T-helper 1 cell treated with Interleukin-12 subunit alpha and Interleukin-12 subunit beta and Interleukin-4 antibody, amounts not matched to agents 30 μg/mL and 1 μg/mL, for 36 hours (primary cell): ENCODE data around the gene CAMK1D.
"Not testable (repeated sequence)": the region's sequence is repeated elsewhere in the genome, so short reads cannot be mapped to it uniquely, and the experiment has no call there.

Experiments used
- H3K27ac Mint-ChIP-seq: one replicate; pipeline ENCODE4 v1.8.0; 2021; ENCODE audit warnings: mild to moderate bottlenecking, mixed read lengths
- H3K27me3 Mint-ChIP-seq: one replicate; pipeline ENCODE4 v1.8.0; 2021; ENCODE audit warnings: low read depth, mixed read lengths
- H3K36me3 Mint-ChIP-seq: one replicate; pipeline ENCODE4 v1.8.0; 2021; ENCODE audit warnings: low read depth, mixed read lengths
- H3K4me1 Mint-ChIP-seq: one replicate; pipeline ENCODE4 v1.8.0; 2021; ENCODE audit warnings: low read depth, mixed read lengths
- H3K4me3 Mint-ChIP-seq: one replicate; pipeline ENCODE4 v1.8.0; 2021; ENCODE audit warnings: mild to moderate bottlenecking, moderate library complexity, mixed read lengths
- H3K9me3 Mint-ChIP-seq: one replicate; pipeline ENCODE4 v1.8.0; 2021; ENCODE audit warnings: mixed read lengths

The CAMK1D gene

DNA sequence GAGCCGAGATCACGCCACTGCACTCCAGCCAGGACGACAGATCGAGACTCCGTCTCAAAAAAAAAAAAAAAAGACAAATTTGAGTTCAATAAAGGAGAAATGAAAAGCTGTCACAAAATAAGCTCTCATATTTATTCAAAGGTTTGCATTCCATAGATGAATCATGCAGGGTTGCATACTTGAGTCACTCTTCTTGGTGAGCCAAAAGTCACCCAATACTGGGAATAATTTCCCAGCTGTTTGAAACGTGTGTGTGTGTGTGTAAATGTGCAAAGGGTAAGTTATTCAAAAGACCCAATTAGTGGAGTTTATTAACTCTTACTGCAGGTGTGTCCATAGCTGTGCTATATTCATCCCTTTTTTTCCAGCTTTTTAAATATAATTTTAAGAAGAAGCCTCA, 354.5 kb downstream of the CAMK1D start:
- Mint-ChIP-seq H3K36me3 (peaks cover 9% of the 10 kb centered on the region), H3K27me3 (no peaks in the 10 kb centered on the region), H3K4me3 (no peak overlapping the region), H3K4me1 (peaks cover 43% of the 10 kb centered on the region), H3K27ac (no peak overlapping the region), H3K9me3 (peaks cover 7% of the 10 kb centered on the region)

- Mint-ChIP-seq H3K4me3 (no peak overlapping the region), H3K36me3 (peaks cover 9% of the 10 kb centered on the region), H3K27ac (no peak overlapping the region), H3K27me3 (no peaks in the 10 kb centered on the region), H3K4me1 (peaks cover 46% of the 10 kb centered on the region), H3K9me3 (peaks cover 7% of the 10 kb centered on the region)
These were observed 355.1 kb downstream of the CAMK1D start for GRCh38 chr10:12704488-12704887.

DNA sequence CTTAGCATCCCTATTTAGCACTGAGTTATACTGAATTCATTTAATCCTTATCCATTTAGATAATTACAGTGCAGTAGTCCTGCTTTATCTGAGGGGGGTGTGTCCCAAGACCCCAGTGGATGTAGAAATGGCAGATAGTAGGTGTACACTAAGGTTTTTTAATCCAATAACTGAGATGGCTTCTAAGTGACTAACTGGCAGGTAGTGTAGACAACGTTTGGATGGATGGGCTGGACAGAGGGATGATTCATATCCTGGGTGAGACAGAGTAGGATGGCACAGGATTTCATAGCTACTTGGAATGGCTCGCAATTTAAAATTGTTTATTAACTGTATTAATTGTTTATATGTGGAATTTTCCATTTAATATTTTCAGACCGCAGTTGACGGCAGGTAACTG, 356.6 kb downstream of the CAMK1D start:
- peaks cover 52% of the 10 kb centered on the region for H3K4me1 Mint-ChIP-seq
- no peak overlapping the region for H3K4me3 Mint-ChIP-seq
- no peaks in the 10 kb centered on the region for H3K9me3 Mint-ChIP-seq
- no peaks in the 10 kb centered on the region for H3K27me3 Mint-ChIP-seq
- no peak overlapping the region for H3K27ac Mint-ChIP-seq
- peaks cover 4% of the 10 kb centered on the region for H3K36me3 Mint-ChIP-seq

DNA sequence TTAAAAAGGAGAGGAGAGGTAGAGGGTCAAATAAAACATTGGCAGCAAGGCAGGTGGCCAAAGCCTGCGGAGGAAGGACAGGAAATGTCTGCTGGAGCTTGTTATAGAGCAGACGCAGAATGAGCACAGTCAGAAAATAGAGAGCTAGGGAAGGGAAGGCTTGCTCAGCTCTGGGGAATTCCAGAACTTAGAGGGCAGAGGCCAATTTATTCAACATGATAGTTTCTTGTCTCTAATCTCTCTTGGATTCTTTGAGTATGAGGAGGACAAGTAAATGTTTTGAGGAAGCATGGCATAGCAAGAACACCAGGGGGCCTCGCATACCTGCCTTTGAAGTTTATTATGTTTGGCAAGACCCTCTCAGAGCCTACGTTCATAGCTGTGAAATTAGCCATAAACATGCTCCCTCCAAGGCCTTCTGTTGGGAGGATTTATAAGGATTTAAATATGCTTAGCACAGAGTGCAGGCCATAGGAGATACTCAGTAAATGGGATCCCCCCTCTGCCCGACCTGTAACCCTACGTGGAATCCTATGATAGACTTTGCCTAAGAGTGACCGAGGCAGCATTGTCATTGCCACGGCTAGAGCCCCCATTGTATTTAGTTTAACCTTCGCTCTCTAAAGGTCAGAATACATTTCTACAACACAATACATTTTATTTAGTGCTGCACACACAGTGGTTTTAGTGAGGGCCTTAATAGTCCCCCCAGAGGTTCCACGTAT, 358.3 kb downstream of the CAMK1D start:
- H3K27ac Mint-ChIP-seq: peak overlapping the region; percentile 70

DNA sequence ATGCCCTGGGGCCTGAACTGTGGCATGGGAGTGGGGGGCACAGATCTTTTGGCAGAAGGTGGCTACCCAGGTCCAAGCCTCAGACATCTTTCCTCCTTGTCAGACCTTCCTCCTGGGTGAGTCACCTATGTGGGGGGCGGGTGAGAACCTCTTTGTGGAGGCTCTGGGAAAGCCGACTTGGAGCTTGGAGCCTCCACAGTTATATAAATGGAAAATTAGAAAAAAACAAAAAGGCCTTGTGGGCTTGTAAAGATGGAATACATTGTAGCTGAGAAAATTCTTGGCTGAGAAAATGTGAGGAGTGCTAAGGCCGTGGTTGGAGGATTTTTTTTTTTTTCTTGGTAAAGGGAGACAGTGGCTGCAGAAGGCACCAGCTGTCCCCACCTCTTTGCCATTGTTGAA, 359.7 kb downstream of the CAMK1D start:
- peak overlapping the region; percentile 64 for H3K27ac Mint-ChIP-seq
- H3K27me3 Mint-ChIP-seq: no peaks in the 10 kb centered on the region
- no peaks in the 10 kb centered on the region for H3K9me3 Mint-ChIP-seq
- no peak overlapping the region for H3K4me3 Mint-ChIP-seq
- no peaks in the 10 kb centered on the region for H3K36me3 Mint-ChIP-seq
- peaks cover 55% of the 10 kb centered on the region for H3K4me1 Mint-ChIP-seq

More for the DNA sequence above, 358.3 kb downstream of the CAMK1D start:
- H3K36me3 Mint-ChIP-seq: no peaks in the 10 kb centered on the region
- no peak overlapping the region for H3K4me3 Mint-ChIP-seq
- H3K4me1 Mint-ChIP-seq: peaks cover 55% of the 10 kb centered on the region
- no peaks in the 10 kb centered on the region for H3K9me3 Mint-ChIP-seq
- H3K27me3 Mint-ChIP-seq: no peaks in the 10 kb centered on the region

GRCh38 chr10:12709521-12709963, 360.2 kb downstream of the CAMK1D start:
- Mint-ChIP-seq H3K4me3 (no peak overlapping the region), H3K36me3 (no peaks in the 10 kb centered on the region), H3K9me3 (no peaks in the 10 kb centered on the region), H3K27ac (peak overlapping the region; percentile 64), H3K27me3 (no peaks in the 10 kb centered on the region), H3K4me1 (peaks cover 54% of the 10 kb centered on the region)

DNA sequence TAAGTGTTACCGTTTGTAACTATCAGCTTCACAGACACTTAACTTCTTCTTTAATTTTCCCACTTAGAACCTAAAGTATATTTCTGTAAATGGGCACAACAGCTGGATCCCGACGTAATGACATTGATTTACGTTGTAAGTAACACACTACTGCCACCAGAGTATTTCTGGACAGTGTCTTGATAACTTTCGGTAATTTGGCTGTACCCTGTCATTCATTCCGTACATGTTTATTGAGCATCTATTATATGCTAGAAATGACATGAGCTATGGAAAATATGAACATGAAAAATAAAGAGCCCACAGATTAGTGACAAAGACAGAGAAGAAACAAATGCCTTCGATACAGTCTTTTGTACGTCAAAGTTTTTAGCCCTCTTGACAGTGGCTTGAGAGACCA, 360.8 kb downstream of the CAMK1D start:
- Mint-ChIP-seq H3K36me3 (no peaks in the 10 kb centered on the region), H3K9me3 (no peaks in the 10 kb centered on the region), H3K4me3 (no peak overlapping the region), H3K27ac (peak overlapping the region; percentile 60), H3K27me3 (no peaks in the 10 kb centered on the region), H3K4me1 (peaks cover 50% of the 10 kb centered on the region)

DNA sequence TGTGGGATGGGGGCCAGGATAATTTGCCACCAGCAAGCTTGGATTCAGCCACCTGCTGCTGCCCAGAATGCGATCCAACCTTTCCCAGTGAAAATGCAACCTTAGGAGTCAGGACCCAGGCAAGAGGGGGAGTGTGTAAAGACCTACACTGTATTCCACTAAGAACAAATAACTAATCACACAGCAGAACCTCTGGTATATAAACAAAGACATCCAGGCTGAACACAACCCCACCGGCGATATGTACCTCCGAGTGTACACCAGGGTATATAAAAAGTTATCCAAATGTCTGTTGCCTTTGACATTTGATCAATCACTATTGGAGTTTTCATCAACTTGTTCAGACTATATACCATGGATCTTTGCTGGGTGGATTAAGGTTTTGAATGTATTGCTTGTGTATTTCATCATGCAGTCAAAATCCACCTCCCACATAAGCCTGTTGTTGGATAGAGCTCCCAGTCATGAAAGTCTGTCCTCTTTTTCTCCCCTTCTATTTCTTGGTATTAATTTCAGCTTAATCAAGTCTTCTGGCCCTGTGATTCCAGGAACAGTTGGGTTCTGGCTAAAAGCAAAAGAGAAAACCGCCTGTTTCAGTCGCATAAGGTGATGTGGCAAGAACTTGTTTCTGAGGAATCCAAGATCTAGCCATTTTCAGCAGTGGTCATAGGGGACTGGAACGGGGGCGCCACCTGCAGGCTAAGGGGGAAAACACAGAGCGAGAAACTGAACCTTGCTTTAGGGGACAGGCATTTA, 361.4 kb downstream of the CAMK1D start:
- Mint-ChIP-seq H3K9me3 (no peaks in the 10 kb centered on the region), H3K36me3 (no peaks in the 10 kb centered on the region), H3K4me3 (peak overlapping the region; percentile 25), H3K27ac (peak overlapping the region; percentile 88), H3K27me3 (no peaks in the 10 kb centered on the region), H3K4me1 (peaks cover 50% of the 10 kb centered on the region)

GRCh38 chr10:12711350-12711708, 362.0 kb downstream of the CAMK1D start:
- H3K4me3 Mint-ChIP-seq: no peak overlapping the region
- H3K36me3 Mint-ChIP-seq: no peaks in the 10 kb centered on the region
- H3K4me1 Mint-ChIP-seq: peaks cover 50% of the 10 kb centered on the region
- peak overlapping the region; percentile 88 for H3K27ac Mint-ChIP-seq
- H3K9me3 Mint-ChIP-seq: no peaks in the 10 kb centered on the region
- no peaks in the 10 kb centered on the region for H3K27me3 Mint-ChIP-seq

DNA sequence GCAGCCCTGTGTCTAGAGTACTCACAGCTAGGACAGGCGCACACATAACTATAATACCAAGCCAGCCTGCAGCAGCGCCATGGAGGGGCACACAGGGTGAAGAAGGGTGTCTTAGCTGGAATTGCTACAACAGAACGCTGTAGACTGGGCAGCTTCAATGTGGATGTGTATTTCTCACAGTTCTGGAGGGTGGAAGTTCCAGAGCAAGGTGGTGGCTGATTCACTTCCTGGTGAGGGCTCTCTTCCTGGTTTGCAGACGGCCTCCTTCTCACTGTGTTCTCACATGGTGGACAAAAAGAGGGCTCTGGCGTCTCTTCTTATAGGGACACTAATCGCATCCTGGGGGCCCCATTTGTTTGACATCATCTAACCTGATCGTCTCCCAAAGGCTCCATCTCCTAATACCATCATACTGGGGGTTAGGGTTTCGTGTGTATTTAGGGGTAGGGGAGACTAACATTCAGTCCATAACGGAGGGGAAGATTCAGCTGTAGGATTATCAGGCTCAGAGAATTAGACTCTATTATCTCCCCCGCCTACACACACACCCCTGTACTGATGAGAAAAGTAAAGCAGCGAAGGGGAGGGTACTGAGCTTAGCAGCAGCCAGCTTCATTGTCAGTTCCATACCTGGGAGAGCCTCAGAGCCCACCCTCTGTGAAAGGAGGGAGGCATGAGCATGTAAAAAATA, 363.1 kb downstream of the CAMK1D start:
- no peaks in the 10 kb centered on the region for H3K27me3 Mint-ChIP-seq
- no peaks in the 10 kb centered on the region for H3K9me3 Mint-ChIP-seq
- no peak overlapping the region for H3K4me3 Mint-ChIP-seq
- H3K36me3 Mint-ChIP-seq: no peaks in the 10 kb centered on the region
- H3K27ac Mint-ChIP-seq: peak overlapping the region; percentile 43
- H3K4me1 Mint-ChIP-seq: peaks cover 44% of the 10 kb centered on the region

DNA sequence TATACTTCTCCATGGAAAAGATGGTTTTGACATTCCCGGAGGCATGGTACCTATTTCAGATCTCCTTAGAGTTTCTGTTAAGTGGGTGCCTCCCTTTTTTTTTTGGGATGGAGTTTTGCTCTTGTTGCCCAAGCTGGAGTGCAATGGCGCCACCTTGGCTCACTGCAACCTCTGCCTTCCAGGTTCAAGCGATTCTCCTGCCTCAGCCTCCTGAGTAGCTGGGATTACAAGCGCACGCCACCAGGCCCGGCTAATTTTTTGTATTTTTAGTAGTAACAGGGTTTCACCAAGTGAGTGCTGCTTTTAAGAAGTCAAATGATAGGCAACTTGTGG, 363.6 kb downstream of the CAMK1D start:
- H3K36me3 Mint-ChIP-seq: not testable (repeated sequence)
- H3K4me1 Mint-ChIP-seq: peaks cover 41% of the 10 kb centered on the region

GRCh38 chr10:12716042-12716441, 366.7 kb downstream of the CAMK1D start:
- no peak overlapping the region for H3K27ac Mint-ChIP-seq
- no peaks in the 10 kb centered on the region for H3K27me3 Mint-ChIP-seq
- peaks cover 3% of the 10 kb centered on the region for H3K36me3 Mint-ChIP-seq
- H3K4me3 Mint-ChIP-seq: no peak overlapping the region
- H3K4me1 Mint-ChIP-seq: peaks cover 15% of the 10 kb centered on the region
- H3K9me3 Mint-ChIP-seq: peaks cover 6% of the 10 kb centered on the region

More for the DNA sequence above, 363.6 kb downstream of the CAMK1D start:
- H3K27ac Mint-ChIP-seq, H3K27me3 Mint-ChIP-seq, H3K4me3 Mint-ChIP-seq, H3K9me3 Mint-ChIP-seq: not testable (repeated sequence)

DNA sequence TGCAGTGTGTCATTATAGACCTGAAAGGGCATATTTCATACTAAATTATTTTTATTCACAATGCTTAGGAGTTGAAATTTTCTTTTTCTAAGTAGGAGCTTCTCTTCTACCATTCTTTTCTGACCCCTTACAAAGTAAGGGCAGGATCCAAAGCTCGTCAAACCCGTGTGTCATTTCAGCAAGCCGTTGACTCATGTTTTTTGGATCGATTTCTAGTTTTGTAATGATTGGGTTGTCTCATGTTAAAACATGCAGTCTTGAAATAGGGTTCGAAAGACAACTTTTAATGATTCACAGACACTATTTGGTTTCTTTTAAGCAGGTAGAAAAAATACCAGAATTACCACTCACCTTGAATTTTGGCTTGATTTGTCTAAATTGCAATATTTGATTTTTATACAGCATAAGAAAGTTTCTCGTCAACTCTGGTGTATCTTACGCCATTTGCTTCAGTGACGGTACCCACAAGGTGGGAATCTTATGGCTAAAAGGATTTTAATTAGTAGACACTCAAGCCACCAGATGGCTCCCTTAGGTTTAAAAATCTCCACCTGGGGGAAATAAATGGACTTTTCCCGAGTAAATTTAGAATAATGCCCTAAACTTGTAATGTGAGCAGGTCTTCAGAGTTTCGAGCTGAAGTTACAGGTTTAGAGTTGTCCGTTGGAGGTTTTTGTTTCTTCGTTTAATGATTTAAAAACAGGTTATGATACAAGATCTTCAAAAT, 368.8 kb downstream of the CAMK1D start:
- no peak overlapping the region for H3K4me3 Mint-ChIP-seq
- H3K27ac Mint-ChIP-seq: no peak overlapping the region

DNA sequence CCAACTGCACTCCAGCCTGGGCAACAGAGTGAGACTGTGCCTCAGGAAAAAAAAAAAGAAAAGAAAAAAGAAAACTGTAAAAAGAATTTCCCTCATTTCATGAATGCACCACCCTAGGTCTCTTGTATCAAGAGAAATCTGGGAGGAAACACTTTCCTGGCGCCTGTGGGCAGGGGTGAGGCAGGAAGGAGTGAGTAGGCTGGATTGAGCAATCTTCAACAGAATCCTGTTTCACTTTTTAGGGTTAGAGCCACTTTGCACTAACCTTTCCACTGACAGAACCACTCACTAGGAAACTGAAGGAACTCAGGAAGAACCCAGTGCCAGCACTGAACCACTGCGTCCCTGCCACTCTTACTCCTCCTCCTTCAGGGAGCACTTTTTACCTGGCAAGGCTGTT, 370.0 kb downstream of the CAMK1D start:
- Mint-ChIP-seq H3K36me3 (peaks cover 5% of the 10 kb centered on the region), H3K27ac (no peak overlapping the region), H3K4me1 (no peaks in the 10 kb centered on the region), H3K9me3 (peaks cover 6% of the 10 kb centered on the region), H3K27me3 (no peaks in the 10 kb centered on the region), H3K4me3 (no peak overlapping the region)

More for the DNA sequence above, 368.8 kb downstream of the CAMK1D start:
- H3K27me3 Mint-ChIP-seq: no peaks in the 10 kb centered on the region
- H3K4me1 Mint-ChIP-seq: no peaks in the 10 kb centered on the region
- H3K9me3 Mint-ChIP-seq: peaks cover 6% of the 10 kb centered on the region
- H3K36me3 Mint-ChIP-seq: peaks cover 5% of the 10 kb centered on the region
